ENCODE data around the gene TSPAN9.

TSPAN9 gene, protein sequence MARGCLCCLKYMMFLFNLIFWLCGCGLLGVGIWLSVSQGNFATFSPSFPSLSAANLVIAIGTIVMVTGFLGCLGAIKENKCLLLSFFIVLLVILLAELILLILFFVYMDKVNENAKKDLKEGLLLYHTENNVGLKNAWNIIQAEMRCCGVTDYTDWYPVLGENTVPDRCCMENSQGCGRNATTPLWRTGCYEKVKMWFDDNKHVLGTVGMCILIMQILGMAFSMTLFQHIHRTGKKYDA

DNA sequence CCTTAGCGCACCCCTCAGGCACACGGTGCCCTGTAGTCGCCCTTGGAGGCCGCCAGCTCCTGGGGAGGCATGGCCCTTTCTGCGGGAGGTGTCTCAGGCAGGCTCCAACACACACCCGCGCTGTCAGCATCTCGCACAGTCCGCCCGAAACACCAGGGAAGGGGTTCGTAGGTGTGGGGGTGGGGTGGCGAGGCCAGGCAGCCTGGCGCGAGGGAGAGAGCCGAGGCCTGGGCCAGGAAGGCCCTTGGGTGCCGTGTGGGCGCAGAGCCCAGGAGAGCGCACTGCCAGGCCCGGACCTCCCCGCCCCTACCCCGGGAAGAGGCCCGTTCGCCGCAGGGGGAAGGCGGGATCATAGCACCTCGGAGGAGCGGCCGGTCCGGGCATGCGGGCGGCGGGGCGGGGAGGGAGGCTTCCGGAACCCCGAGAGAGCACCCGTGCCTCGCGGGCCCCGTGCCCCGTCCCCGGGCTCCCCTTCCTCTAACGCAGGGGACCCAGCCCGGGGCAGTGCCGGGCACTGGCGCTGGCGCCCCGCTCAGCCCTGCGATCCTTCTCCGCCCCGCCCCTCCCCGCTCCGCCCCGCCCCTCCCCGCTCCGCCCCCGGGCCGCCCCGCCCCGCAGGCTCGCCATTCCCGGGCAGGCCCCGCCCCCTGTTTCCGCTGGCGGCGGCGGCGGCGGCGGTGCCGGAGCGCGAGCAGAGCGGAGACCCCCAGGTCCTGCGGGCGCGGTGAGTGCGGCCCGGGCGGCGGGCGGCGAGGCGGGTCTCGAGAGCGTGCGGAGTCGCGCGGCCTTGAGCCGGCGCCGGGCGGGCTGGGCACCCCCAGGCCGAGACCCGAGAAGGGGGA lies at the start of gene TSPAN9:
Gene TSPAN9, plus strand, starts transcription at position 650 of the 842 bp plus-strand sequence. CDS start 123,815 bp downstream, outside the sequence.
- peak; percentile 78 for DNase-seq

DNA sequence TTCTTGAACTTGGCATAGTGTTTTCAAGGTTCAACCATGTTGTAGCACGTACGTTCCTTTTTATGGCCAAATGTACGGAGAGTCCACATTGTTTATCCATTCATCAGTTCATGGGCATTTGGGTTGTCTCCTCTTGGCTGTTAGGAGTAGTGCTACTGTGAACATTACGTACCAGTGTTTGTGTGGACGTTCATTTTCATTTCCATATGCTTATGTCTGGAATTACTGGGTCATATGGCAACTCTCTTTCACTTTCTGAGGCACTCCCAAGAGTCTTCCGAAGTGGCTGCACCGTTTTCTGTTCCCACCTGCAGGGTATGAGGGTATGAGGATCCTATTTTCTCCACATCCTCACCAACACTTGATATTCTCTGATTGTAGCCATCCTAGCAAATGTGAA lies 49.1 kb upstream of the TSPAN9 start:
- no peak for DNase-seq

DNA sequence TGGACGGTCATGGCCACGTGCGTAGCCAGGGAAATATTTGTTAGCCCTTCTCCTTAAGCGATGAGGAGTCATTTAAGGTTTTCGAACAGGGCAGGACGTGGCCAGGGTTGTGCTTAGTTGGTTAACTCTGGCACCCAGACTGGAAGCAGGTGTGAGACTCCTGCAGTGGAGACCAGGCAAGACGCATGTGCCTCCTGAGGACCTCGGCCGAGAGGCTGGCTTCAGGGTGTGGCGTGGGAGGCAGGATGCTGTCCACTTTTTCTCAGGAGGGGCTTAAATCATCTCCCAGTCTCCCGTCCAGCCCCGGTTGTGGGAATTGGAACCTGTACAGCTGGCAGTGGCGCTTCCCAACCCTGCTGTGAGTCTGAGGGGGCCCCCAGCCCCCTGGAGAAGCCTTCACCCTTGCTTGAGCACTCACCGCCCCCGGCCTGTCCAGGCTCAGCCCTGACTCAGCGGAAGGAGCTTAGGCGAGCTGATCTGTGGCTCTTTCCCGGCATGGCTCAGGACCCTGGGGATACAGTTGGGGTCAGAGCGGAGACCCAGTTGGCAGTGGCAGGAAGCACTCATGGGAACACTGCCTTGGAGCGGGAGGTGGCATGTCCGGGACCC lies 46.3 kb upstream of the TSPAN9 start:
- DNase-seq: no peak

DNA sequence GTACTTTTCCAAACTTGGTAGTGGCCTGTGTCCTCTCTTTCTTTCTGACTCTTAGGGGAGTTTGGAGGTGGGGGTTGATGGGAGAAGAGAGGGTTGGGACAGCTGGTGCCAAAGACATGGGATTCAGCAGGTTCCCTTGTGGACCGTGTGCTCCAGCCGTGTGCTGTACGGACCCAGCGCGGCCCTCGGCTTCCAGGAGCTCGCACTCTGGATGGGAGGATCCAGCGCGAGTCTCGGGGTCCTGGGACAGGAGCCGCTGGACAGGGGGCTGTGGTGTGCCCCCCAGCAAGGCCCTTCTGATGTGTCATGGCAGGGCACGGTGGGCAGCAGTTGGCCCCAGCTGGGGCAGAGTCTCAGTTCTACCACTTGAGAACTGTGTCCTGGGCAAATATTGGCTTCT lies 45.0 kb upstream of the TSPAN9 start:
- no peak for DNase-seq

DNA sequence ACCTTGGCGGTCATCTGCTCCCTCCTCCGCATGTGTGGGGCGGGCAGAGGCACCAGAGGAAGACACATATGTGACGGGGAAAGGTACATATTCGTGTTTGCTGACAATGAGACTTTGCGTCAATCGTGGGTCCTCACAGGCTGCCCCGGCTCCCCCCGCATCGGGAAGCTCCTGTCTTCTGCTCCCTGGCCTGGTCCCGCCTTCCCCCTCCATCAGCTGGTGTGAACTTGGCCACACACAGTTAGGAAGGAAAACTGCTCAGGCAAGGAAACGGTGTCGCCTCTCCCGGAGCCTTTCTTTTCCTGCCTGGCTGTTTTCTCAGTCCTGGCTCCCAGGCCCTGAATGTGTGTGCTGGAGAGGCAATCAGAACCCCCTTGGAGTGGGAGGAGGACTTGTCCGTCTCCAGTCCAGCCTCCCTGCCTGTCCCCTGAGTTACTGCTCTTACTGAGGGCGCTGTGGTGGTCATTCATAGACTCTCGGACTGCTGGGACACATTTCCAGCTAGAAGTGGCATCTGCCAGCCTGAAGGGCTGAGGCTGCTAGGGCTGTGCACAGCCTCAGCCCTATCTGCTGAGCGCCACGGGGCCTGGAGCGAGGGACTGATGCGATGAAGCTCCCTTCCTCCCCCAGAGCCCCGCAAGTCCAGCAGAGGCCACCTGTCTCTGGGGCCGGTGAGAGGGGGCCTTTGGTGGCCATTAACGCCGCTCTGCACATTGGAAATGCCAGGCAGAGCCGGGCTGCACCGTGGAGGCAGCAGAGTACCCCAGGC lies 44.2 kb upstream of the TSPAN9 start:
- no peak for DNase-seq

DNA sequence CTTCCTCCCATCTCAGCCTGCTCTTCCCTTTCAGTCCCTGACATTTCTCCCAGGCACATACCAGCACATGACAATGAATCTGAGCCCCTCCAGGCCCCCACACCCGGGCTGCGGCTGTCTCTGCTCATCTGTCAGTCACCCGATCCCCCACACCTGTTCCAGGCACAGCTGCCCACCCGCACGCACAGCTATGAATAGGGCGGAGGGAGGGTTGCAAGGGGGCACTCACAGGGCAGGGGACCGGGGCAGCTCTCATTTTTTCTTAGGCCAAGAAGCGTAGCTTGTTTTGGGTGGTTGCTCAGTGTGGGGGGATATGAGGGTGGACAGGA lies 43.7 kb upstream of the TSPAN9 start:
- peak; percentile 47 for DNase-seq

DNA sequence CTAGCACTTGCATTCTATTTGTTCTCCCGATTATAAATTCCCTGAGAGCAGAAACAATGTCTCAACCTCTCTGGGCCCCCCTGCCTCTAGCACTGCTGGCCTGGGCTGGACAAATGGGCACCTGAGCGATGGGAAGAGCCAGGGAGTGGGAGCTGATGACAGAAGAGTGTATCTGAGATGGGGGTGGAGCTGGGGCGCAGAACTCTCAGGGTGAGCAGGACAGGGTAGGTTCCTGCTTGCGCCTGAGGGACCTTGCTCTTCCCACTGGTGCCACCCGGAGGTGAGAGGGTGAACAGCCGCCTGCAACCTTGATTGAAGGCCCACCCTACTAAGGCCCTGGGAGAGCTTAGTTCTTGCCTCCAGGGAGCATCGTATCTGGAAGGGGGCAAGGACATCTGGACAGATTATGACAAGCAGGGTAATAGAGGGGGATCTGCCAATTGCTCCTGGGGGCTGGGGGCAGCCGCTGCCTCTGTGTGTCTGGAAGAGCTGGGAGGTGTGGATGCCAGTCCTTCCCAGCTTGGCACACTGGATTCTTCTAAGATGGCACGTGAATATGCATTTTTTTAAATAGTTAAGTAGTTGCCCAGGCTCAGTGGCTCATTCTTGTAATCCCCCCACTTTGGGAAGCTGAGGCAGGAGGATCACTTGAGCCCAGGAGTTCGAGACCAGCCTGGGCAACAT lies 43.0 kb upstream of the TSPAN9 start:
- peak; percentile 92 for DNase-seq

DNA sequence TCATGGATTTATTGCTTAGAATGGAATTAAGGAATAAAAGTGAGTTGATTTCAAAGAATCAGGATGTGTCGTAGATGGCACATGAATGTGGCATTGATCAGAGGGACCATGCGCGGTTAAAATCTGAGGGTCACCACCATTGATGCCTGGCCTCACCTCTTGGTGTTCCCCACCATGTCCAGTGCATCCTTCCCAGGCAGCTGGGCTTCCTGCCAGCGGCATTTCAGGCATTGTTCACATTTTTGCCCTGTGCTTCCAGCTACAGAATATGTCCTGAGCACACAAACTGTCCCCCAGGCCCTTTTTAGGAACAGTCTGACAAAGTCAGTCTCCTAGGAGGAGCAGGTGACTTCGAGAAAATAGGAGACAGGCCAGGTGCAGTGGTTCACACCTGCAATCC lies 42.0 kb upstream of the TSPAN9 start:
- DNase-seq: no peak

DNA sequence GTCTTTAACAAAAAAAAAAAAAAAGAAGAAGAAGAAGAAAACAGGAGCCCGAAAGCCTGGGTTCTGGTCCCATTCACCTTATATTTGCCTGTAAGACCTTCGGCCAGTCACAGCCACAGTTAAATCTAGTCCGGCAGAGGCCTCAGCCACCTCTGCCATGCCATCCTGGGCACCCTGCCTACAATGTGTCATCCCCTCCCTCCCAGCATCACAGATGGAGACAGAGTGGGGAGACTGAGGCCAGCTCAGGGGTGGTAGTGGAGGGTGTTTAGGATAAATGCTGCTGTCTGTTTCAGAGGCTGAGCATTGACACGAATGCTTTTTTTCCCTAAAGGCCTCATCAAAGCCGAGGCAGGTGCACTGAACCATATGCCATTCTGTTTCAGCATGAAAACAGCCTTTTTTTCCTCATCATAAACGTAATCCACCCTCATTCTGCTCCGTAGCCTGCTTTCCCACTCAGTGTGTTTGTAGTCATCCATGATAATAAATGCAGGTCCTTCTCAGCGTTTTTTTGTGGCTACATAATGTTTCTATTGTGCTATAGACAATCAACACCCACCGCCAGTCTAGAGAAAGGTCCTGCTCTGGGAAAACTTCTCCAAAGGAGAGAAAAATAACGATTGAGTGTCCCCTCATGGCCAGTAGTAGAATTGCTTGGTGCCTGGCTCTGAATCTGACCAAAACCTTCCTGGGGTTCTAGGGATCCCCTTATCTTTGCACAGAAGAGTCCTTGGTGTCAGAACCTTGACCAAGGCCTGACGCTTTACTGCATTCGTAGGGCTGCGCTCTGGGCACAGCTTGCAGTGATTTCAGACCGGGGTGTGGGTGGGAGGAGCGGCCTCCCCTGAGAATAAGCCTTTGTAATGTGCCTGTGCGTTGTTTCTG lies 41.1 kb upstream of the TSPAN9 start:
- peak; percentile 25 for DNase-seq

DNA sequence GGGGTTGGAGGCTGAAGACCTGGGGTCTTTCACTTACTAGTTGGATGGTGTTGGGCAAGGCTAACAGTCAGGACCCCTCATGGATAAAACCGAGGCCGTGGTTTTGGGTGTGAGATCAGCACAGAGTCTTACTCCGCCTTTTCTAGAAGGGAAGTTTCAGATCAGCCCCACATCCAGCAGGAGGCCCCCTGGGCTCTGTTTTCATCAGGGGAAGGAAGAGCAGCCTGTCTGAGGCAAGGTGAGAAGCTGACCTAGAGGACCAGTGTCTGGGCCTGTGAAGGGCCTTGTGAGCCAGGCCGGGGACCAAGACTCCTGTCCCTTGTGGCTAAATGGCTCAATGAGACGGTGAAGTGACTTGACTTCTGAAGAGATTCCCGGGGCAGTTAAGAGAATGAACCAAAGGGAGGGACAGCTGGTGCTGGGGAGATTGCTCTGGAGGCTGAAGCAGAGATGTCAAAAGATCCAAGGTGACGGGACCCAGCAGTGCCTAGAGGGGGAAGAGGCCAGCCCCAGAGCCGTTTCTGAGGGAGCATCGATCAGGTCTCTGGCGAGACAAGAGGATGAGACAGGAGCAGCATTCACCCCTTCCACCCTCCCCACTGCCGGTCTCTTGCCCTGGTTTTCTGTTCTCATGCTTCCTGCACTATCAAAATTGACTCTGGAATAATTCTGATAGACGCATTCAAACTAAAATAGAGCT lies 40.1 kb upstream of the TSPAN9 start:
- DNase-seq: no peak

DNA sequence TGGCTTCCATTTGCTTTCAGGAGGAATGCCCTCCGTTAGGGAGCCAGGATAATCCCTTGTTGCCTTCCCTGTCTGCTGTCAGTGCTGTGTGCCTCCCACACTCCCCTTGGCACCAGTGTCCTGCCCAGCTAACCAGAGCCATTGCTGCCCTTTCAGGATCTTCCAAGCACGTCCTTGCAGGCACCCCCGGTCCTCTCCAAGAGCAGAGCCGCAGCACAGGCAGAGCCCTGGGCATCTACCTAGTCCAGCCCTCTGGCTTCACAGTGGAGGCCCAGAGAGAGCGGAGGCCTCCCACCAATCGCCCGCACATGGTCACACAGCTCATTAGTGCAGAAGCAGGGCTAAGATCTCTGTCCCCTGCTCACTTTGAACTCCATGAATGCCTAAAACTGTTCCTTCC lies 39.0 kb upstream of the TSPAN9 start:
- DNase-seq: no peak

DNA sequence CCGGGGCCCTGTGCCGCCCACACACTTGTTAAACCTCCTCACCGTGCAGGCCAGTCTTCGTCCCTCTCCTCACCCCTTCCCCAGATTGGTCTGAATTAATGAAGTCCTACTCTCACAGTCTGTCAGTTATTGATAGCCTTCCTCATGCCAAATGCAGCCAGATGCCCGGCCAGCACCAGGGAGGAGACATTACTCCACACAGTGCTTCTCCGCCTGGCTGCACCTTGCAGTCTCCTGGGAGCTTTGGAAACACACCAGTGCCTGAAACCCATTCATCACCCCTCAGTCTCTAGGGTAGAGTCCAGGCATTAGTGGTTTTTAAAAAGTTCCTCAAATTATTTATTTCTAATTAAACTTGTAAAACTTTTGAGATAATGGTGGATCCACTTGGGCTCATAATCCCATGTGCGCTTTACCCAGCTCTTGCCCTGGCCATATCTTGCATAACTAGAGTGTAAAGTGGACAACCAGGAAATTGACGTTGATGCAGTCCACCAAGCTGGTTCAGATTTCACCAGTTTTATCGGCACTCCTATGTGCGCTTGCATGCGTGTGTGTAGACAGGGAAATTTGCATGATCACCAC lies 38.2 kb upstream of the TSPAN9 start:
- no peak for DNase-seq

DNA sequence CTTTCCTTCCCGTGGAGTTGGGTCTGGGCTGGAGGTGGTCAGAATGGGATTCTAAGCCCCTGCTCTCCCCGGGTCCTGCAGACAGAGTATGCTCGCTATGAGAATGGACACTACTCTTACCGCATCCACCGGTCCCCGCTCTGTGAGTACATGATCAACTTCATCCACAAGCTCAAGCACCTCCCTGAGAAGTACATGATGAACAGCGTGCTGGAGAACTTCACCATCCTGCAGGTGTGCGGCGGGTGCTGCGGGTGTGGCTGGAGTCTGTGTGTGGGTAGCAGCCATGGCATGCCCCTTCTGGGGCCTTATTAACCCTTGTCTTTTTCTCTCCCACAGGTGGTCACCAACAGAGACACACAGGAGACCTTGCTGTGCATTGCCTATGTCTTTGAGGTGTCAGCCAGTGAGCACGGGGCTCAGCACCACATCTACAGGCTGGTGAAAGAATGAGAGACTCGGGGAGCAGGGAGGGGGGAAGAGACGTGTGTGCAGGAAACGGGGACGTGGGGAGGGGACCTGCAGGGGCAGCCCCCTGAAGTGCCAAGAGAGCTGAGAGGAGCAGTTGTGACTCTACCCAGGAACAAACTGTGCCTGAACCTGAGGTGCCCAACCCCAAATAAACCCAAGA lies 37.0 kb upstream of the TSPAN9 start:
- DNase-seq: no peak

DNA sequence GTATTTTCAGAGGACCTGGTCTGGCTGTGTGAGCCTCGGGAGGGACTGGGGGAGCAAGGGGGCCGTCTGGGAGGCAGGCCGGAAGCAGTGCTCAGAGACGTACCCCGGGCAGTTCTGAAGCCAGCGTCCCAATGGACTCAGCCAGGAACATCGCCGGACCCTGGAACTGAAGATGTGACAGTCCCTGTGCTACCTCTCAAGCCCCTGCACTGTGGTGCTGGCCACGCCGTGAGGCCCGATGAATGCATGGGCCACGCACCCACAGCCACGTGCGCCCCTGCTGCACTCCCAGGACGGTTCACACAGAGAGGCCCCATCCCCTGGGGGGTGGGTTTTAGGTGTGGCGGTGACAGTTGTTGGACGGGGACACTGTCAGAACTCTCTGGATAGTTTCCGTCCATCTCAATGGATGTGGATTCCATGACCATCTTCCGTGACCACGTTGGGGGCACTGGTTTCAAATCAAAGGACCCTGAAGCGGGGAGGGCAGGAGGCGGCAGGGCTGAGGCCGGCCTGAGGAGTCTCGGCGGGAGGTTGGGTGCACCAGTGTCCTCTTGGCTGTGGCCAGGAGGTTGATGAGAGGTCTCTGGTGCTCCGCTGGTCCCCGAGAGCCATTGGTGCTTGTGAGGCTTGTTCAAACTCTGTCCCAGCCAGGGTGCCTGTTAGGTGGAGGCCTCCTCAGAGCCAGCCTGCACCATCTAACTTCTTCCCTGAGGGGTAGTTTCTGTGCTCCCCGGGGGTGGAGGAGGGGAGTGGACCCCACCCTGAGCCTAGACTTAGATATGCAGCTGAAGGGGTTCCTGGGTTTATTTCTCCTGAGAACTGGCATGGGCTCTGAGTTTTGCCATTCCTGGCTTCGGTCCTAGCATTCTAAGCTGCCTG lies 36.3 kb upstream of the TSPAN9 start:
- no peak for DNase-seq

DNA sequence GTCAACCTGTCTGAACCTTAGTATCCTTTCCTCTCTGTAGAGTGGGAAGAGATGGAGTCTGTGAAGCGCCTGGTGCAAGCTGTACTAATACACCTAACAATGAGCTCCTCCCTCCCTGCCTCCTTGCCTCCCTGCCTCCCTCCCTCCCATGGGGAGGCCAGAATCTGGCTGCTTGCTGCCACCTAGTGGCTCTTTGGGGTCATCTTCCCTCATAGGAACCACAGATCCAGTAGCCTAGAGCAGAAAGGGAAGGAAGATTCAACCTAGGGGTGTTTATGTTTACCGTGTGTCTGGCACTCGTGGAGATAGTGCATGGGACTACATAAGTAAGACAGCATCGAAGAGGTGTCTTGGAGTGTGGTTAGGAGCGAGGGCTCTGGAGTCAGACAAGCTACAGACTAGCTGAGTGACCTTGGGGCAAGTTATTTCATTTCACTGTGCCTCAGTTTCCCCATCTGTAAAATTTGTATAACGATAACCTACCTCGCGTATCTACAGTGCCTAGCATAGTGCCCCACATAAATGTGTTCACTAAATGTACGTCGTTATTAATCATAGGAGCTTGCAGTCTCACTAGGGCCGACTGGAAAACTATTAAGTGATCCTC lies 35.5 kb upstream of the TSPAN9 start:
- peak; percentile 94 for DNase-seq

DNA sequence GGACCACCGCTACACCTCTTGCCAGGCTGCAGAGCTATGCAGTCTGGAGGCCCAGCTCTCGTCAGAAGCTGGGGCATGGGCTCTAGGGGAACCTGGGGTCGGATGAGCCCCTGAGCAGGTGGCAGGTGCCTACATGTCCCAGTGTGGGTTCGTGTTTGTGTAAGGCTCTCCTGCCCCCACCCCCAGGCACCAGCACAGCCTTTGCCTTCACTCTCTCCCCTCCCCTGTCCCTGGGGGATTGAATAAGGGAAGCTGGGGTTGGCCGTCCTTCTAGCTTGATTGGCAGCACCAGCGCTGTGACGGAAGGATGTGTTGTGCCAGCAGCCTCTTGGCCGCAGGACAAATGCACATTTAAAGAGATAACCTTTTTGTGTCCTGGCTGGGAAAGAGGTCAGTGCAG lies 34.8 kb upstream of the TSPAN9 start:
- DNase-seq: peak; percentile 42

DNA sequence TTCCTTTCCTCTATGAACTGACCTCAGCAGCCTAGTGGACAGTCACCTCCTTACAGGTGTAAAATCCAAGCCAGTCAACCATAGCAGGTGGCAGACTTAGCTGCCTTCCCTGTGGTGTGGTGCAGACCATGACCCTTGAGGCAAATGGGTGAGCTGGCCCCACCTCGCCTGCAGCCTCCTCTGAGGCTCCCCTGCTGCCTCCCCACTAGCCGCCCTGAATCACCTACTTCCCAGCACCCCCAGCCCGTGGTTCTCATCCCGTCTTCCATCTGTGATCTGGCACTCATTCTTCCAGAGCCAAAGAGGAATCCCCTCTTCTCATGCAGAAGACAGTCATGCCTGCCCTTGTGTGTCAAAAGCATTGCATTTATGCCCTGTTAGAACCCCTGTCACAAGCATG lies 34.4 kb upstream of the TSPAN9 start:
- no peak for DNase-seq

DNA sequence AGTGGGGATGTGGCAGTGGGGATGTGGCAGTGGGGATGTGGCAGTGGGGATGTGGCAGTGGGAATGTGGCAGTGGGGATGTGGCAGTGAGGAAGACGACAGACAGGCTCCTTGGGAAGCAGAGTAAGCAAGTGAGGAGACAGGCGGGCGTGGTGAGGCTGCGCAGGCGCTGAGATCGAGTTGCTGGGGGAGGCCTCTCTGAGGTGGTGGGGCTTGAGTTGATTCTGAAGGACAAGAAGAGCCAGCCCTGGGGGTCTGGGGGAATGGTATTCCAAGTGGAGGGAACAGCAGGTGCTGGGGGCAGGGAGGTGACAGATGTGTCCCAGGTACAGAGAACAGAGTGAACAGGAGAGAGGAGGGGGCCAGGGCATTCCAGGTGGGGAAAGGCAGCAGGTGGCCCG lies 33.8 kb upstream of the TSPAN9 start:
- DNase-seq: no peak

DNA sequence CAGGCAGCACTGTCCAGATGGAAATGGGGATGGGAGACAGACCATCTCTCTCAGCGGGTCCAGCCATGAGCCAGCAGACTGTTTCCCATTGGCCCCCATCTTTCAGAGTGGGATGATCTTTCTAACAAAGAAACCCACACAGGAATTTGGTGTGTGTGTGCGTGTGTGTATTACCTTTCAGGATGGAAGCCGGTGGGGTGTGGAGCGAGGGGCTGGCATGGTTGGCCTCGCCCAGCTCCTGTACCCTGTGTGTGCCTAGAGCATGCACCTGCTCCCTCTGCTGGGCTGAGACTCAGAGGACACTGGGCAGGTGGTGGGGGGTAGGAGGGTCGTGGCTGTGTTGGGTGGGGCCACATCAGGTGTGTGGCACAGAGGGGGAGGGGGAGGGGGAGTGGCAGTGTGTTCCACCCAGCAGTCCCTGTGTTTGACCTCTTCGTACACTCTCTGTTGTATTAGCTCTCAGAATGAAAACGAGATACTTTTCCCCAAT lies 33.0 kb upstream of the TSPAN9 start:
- no peak for DNase-seq
